Measurements from ENCODE around the gene CCDC198. TPM values are rescaled to one million over a fixed set of nuclear protein-coding genes. Genes with fewer than 3 reads are reported as not detected.

CCDC198 gene
- total and polyA plus RNA-seq, 2 donors (not counting 1 experiment from before 2014, with no cell fraction given): not detected

DNA sequence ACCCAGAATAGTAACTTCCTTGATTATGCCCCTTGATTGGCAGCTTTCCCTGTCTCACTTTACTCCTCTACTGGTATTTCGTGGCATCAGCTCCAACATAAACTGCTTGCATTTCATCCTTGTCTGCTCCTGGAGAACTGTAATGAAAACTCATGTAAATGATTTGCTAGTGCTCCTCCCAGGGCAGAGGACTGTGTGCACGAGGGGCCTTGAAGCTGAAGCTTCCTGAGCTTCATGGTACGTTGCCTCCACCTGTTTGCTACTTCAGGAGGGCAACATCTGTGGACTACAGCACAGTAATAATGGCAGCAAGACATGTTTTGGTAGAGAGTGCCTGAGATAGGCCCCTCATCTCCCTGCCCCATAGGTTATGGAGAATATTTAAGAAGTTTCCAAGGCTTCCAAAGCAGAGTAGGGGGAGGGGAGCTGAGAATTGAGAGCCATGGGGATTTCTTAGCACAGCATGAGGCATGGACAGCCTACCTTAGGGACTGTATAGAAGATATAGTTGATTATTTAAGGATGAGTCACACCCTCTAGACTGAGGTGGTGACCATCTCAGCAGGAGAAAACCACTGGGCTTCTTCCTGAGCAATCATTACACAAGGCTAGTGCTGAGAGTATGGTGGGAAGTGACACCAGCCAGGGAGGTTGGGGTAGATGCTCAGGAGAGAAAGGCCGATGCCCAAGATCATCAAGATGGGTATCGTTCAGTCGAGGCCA, 29.5 kb downstream of the CCDC198 start:
- H3K27me3 ChIP-seq (replicated peaks in 1 of 4; ENCODE audit: control extremely low read depth in 1 of 4, control insufficient read depth in 3 of 4, insufficient read depth in 4 of 4, low read length in 3 of 4): no peaks in the 10 kb centered on the region
- H3K4me2 ChIP-seq (replicated peaks; ENCODE audit: low read depth, low read length, poor library complexity, severe bottlenecking): peak overlapping the region; percentile 44
- Mint-ChIP-seq H3K27ac (no peak overlapping the region), H3K9me3 (ENCODE audit: insufficient read depth) (no peaks in the 10 kb centered on the region), H3K4me3 (no peak overlapping the region), H3K27me3 (no peaks in the 10 kb centered on the region), H3K4me1 (peaks cover 17% of the 10 kb centered on the region)
- no peaks in the 10 kb centered on the region for H3K79me2 ChIP-seq (ENCODE audit: control insufficient read depth, insufficient read depth, low read length)
- H3K4me1 ChIP-seq (ENCODE audit: control insufficient read depth in 2 of 2, insufficient read depth in 2 of 2, low read length in 2 of 2): peaks cover 10 to 12% of the 10 kb centered on the region in 2 donors
- TF ChIP-seq, protein P1, sequence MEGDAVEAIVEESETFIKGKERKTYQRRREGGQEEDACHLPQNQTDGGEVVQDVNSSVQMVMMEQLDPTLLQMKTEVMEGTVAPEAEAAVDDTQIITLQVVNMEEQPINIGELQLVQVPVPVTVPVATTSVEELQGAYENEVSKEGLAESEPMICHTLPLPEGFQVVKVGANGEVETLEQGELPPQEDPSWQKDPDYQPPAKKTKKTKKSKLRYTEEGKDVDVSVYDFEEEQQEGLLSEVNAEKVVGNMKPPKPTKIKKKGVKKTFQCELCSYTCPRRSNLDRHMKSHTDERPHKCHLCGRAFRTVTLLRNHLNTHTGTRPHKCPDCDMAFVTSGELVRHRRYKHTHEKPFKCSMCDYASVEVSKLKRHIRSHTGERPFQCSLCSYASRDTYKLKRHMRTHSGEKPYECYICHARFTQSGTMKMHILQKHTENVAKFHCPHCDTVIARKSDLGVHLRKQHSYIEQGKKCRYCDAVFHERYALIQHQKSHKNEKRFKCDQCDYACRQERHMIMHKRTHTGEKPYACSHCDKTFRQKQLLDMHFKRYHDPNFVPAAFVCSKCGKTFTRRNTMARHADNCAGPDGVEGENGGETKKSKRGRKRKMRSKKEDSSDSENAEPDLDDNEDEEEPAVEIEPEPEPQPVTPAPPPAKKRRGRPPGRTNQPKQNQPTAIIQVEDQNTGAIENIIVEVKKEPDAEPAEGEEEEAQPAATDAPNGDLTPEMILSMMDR (IDR thresholded peaks at IDR 0.05): no peak
- no peak for TF ChIP-seq EZH2 (IDR thresholded peaks at IDR 0.05; ENCODE audit: borderline replicate concordance, insufficient read depth, low read depth, low read length, poor library complexity, severe bottlenecking)
- no peaks in the 10 kb centered on the region for H3K9me3 ChIP-seq (ENCODE audit: control extremely low read depth in 1 of 3, control insufficient read depth in 2 of 3, insufficient read depth in 1 of 3, low read length in 2 of 3)
- no peak overlapping the region for H3K4me3 ChIP-seq (ENCODE audit: control extremely low read depth in 1 of 5, extremely low read depth in 1 of 5, insufficient read depth in 1 of 5, low read depth in 2 of 5, low read length in 4 of 5)
- no peaks in the 10 kb centered on the region for H4K20me1 ChIP-seq (ENCODE audit: control insufficient read depth, insufficient read depth, low read length, poor library complexity, severe bottlenecking)
- no peak overlapping the region for H2AFZ ChIP-seq (ENCODE audit: insufficient read depth, low read depth, low read length, poor library complexity, severe bottlenecking)
- H3K36me3 ChIP-seq (replicated peaks in 1 of 2; ENCODE audit: control extremely low read depth in 1 of 2, control insufficient read depth in 1 of 2, extremely low read depth in 1 of 2, insufficient read depth in 2 of 2, low read length in 1 of 2): no peaks in the 10 kb centered on the region
- no peak for DNase-seq
- H3K27ac ChIP-seq (ENCODE audit: low read length in 2 of 2): no peak overlapping the region
- H3K9ac ChIP-seq (ENCODE audit: low read length): no peak overlapping the region
- POLR2A ChIA-PET: no interaction called here
- intact Hi-C loops (cut with micrococcal nuclease): no loop called here
- ATAC-seq (ENCODE audit: low read depth): no peak
- WGBS (ENCODE audit: insufficient coverage): 66% methylated on average over 4 of the region's 6 CpGs
- CTCF ChIA-PET: no interaction called here

DNA sequence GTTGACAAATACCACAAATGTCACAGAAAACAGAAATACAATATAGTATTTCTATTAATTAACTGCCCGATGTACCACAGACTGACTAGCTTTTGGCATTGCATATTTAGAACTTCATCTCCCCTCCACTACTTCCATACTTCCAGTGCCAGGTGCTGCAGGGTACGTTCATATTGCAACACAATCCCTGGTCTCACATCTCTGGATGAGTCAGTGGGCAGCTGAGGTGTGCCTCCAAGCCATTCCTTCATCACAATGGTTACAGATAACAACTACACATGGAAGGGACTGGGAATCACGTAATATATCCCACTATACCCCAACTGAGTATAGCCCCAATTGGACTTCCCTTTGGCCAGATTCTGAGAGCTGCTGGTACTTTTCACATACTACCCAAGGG, 31.1 kb downstream of the CCDC198 start:
- Mint-ChIP-seq H3K27ac (no peak overlapping the region), H3K27me3 (no peaks in the 10 kb centered on the region), H3K4me3 (no peak overlapping the region), H3K4me1 (peaks cover 17% of the 10 kb centered on the region), H3K9me3 (ENCODE audit: insufficient read depth) (no peaks in the 10 kb centered on the region)
- Histone ChIP-seq H3K27ac (ENCODE audit: low read length in 2 of 2) (no peak overlapping the region), H3K79me2 (ENCODE audit: control insufficient read depth, insufficient read depth, low read length) (no peaks in the 10 kb centered on the region), H3K9me3 (ENCODE audit: control extremely low read depth in 1 of 3, control insufficient read depth in 2 of 3, insufficient read depth in 1 of 3, low read length in 2 of 3) (no peaks in the 10 kb centered on the region), H3K27me3 (replicated peaks in 1 of 4; ENCODE audit: control extremely low read depth in 1 of 4, control insufficient read depth in 3 of 4, insufficient read depth in 4 of 4, low read length in 3 of 4) (no peaks in the 10 kb centered on the region), H4K20me1 (ENCODE audit: control insufficient read depth, insufficient read depth, low read length, poor library complexity, severe bottlenecking) (no peaks in the 10 kb centered on the region), H3K4me1 (ENCODE audit: control insufficient read depth in 2 of 2, insufficient read depth in 2 of 2, low read length in 2 of 2) (peaks cover 10 to 12% of the 10 kb centered on the region in 2 donors), H3K4me2 (replicated peaks; ENCODE audit: low read depth, low read length, poor library complexity, severe bottlenecking) (no peak overlapping the region), H3K36me3 (replicated peaks in 1 of 2; ENCODE audit: control extremely low read depth in 1 of 2, control insufficient read depth in 1 of 2, extremely low read depth in 1 of 2, insufficient read depth in 2 of 2, low read length in 1 of 2) (no peaks in the 10 kb centered on the region), H2AFZ (ENCODE audit: insufficient read depth, low read depth, low read length, poor library complexity, severe bottlenecking) (no peak overlapping the region), H3K9ac (ENCODE audit: low read length) (no peak overlapping the region), H3K4me3 (ENCODE audit: control extremely low read depth in 1 of 5, extremely low read depth in 1 of 5, insufficient read depth in 1 of 5, low read depth in 2 of 5, low read length in 4 of 5) (no peak overlapping the region)
- DNase-seq: no peak
- WGBS (ENCODE audit: insufficient coverage): 90% methylated on average over 2 of the region's 3 CpGs
- ChIA-PET CTCF (no interaction called here), POLR2A (no interaction called here)
- intact Hi-C loops (cut with micrococcal nuclease): no loop called here
- TF ChIP-seq, protein P1 (IDR thresholded peaks at IDR 0.05): no peak
- no peak for TF ChIP-seq EZH2 (IDR thresholded peaks at IDR 0.05; ENCODE audit: borderline replicate concordance, insufficient read depth, low read depth, low read length, poor library complexity, severe bottlenecking)
- ATAC-seq (ENCODE audit: low read depth): no peak

All from B cell (primary cell).